Measurements from ENCODE around the gene HSPB9. TPM values are rescaled to one million over a fixed set of nuclear protein-coding genes. Genes with fewer than 3 reads are reported as not detected.
A peak's percentile ranks its signal among the peaks of the same experiment; 100 is the strongest.

Gene HSPB9
- total and polyA plus RNA-seq, 9 of the 15 experiments (the other 6 are each of a cell fraction or from before 2014, with no cell fraction given): 0.04 to 0.16 (median 0.08) TPM; not detected in 3

- TF ChIP-seq, protein P1, sequence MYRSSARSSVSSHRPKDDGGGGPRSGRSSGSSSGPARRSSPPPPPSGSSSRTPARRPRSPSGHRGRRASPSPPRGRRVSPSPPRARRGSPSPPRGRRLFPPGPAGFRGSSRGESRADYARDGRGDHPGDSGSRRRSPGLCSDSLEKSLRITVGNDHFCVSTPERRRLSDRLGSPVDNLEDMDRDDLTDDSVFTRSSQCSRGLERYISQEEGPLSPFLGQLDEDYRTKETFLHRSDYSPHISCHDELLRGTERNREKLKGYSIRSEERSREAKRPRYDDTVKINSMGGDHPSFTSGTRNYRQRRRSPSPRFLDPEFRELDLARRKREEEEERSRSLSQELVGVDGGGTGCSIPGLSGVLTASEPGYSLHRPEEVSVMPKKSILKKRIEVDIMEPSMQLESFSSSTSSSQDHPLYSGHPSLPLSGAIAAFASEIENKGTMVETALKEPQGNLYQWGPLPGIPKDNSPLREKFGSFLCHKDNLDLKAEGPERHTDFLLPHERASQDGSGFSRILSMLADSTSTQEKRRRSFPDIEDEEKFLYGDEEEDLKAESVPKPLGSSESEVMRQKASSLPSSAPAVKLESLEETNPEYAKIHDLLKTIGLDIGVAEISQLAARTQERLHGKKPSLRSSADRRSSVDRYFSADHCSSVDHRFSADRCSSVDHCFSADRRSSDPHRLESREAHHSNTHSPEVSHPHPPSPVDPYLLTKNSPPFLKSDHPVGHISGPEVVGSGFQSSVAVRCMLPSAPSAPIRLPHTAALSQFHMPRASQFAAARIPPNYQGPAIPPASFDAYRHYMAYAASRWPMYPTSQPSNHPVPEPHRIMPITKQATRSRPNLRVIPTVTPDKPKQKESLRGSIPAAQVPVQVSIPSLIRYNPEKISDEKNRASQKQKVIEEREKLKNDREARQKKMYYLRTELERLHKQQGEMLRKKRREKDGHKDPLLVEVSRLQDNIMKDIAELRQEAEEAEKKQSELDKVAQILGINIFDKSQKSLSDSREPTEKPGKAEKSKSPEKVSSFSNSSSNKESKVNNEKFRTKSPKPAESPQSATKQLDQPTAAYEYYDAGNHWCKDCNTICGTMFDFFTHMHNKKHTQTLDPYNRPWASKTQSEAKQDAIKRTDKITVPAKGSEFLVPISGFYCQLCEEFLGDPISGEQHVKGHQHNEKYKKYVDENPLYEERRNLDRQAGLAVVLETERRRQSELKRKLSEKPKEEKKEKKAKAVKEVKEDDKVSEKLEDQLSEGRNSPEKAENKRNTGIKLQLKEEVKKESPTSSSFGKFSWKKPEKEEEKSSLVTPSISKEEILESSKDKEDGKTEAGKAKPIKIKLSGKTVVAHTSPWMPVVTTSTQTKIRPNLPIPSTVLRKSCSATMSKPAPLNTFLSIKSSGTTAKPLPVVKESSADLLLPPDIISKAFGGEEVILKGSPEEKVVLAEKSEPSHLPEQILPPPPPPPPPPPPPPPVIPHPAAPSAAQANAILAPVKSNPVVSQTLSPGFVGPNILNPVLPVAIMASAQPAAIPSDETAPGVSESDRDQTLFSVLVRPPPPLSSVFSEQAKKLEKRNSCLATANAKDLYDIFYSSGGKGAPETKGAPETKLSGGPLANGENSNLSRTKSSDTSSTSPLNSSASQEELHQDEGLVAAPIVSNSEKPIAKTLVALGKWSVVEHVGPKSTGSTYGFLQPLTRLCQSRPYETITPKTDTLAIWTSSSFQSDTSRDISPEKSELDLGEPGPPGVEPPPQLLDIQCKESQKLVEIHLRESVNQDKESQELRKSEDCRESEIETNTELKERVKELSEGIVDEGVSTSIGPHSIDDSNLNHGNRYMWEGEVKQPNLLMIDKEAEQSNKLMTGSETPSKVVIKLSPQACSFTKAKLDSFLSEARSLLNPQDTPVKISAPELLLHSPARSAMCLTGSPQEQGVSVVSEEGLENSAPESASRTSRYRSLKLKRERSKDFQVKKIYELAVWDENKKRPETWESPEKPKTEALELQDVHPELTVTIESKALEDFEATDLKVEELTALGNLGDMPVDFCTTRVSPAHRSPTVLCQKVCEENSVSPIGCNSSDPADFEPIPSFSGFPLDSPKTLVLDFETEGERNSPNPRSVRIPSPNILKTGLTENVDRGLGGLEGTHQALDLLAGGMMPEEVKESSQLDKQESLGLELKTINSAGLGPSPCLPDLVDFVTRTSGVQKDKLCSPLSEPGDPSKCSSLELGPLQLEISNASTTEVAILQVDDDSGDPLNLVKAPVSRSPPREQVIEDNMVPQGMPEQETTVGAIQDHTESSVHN (IDR thresholded peaks at IDR 0.05; ENCODE audit: borderline replicate concordance in 1 of 2, low read depth in 1 of 2): no peak
- no peak for TF ChIP-seq KDM2B (CRISPR knock-in tag; IDR thresholded peaks at IDR 0.05)
- TF ChIP-seq EZH2 (IDR thresholded peaks at IDR 0.05; ENCODE audit: borderline replicate concordance, low read depth, low read length): no peak
- no peak for TF ChIP-seq POLR2AphosphoS5 (IDR thresholded peaks at IDR 0.05; ENCODE audit: control insufficient read depth, insufficient read depth, low read depth, low read length)
- TF ChIP-seq JUN (IDR thresholded peaks at IDR 0.05; ENCODE audit: borderline replicate concordance, low read depth, low read length): no peak
- TF ChIP-seq JUN (CRISPR knock-in tag; IDR thresholded peaks at IDR 0.05; ENCODE audit: borderline replicate concordance): no peak
- peak; percentile 85 for TF ChIP-seq MAFG (tag; conservative IDR thresholded peaks at IDR 0.05)
- TF ChIP-seq TFAM (CRISPR knock-in tag; conservative IDR thresholded peaks at IDR 0.05): no peak
- no peak for TF ChIP-seq ZBTB11 (CRISPR knock-in tag; IDR thresholded peaks at IDR 0.05)
- TF ChIP-seq L3MBTL2 (IDR thresholded peaks at IDR 0.05): peak; percentile 76
- TF ChIP-seq ZNF740 (CRISPR knock-in tag; IDR thresholded peaks at IDR 0.05): no peak
- no peak for TF ChIP-seq ZNF740 (tag; IDR thresholded peaks at IDR 0.05)
- no peak for TF ChIP-seq FUS (optimal IDR thresholded peaks at IDR 0.05; ENCODE audit: low read depth, low read length)
- TF ChIP-seq TEAD1 (CRISPR knock-in tag; IDR thresholded peaks at IDR 0.05): no peak
- no peak for TF ChIP-seq HMG20B (CRISPR knock-in tag; IDR thresholded peaks at IDR 0.05)
These were observed 44.1 kb upstream of the HSPB9 start (continued) for GRCh38 chr17:42078396-42079043.
